ENCODE measurements around the gene PRR5.

PRR5 gene

DNA sequence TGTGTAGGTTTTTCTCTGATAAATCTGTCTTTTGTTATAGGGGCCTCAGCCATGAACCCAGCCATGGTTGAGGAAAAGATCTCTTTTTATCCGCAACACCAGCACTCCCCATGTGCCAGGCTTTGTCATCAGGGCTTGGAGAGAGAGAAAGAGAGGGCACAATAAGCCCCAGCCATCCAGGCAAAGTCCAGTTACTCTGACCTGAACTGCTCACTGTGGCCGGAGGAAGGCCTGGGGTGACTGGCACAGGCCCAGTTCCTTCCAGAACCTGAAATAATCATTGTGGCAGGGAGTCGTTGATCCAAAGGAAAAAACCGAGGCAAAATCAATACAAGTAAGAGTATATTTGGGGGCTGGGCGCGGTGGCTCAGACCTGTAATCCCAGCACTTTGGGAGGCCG is 46.5 kb downstream of the PRR5 start:
- TF ChIP-seq, protein P1, sequence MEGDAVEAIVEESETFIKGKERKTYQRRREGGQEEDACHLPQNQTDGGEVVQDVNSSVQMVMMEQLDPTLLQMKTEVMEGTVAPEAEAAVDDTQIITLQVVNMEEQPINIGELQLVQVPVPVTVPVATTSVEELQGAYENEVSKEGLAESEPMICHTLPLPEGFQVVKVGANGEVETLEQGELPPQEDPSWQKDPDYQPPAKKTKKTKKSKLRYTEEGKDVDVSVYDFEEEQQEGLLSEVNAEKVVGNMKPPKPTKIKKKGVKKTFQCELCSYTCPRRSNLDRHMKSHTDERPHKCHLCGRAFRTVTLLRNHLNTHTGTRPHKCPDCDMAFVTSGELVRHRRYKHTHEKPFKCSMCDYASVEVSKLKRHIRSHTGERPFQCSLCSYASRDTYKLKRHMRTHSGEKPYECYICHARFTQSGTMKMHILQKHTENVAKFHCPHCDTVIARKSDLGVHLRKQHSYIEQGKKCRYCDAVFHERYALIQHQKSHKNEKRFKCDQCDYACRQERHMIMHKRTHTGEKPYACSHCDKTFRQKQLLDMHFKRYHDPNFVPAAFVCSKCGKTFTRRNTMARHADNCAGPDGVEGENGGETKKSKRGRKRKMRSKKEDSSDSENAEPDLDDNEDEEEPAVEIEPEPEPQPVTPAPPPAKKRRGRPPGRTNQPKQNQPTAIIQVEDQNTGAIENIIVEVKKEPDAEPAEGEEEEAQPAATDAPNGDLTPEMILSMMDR (IDR thresholded peaks at IDR 0.05; ENCODE audit: insufficient read depth, low read depth, low read length, missing control alignments): no peak
- DNase-seq (ENCODE audit: low read depth): no peak
- H3K4me3 ChIP-seq (ENCODE audit: low read length): no peak overlapping the region

DNA sequence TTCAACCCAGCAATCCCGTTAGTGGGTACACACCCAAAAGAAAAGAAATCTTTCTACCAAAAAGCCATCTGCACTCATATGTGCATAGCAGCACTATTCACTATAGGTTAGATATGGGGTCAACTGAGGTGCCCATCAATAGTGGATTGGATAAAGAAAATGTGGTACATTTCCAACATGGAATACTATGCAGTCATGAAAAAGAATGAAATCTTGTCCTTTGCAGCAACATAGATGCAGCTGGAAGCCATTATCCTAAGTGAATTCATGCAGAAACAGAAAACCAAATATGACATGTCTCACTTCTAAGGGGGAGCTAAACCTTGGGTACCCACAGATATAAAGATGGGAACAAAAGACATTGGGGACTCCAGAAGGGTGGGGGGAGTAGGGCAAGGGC is 48.5 kb downstream of the PRR5 start:
- TF ChIP-seq, protein P1 (IDR thresholded peaks at IDR 0.05; ENCODE audit: insufficient read depth, low read depth, low read length, missing control alignments): no peak
- DNase-seq (ENCODE audit: low read depth): no peak
- H3K4me3 ChIP-seq (ENCODE audit: low read length): no peak overlapping the region

DNA sequence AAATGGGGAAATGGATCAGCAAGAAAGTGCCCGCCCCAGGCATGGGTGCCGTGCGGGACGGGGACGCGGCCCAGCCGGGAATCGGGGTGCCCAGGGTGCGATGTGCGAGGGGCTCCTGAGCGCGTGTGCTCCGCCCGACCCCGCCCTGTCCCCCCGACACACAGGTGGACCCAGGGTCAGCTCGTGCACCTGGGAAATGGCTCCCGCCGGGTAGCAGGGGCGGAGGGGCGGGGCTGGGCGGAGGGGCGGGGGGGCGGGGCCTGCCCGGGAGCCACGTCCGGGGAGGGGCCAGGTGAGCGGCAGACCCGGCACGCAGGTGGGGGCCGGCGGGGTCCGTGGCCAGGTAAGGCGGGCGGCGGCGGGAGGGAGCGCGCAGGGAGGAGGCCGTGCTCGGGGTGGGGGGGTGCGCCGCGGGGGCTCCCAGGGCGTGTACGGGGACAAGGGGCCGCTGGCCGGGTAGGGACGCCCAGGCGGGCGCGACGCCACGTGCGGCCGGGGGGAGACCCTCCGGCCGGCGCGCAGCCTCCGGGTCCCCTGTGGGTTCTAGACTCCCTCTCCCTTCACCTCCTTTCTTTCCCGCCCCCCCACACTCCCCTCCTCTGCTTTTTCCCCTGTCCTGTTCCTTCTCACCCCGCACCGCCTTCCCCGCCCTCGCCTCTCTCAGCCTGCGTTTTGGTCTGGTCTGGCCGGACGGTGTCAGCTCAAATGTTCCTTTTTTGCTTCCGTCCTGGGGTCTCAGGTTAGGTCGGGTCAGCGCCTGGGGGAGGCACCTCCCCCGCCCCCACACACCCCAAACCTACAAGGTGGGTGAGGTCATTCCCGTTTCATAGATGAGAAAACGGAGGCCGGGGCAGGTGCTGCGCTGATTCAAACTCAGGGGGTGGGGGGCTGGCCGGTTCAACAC is 50.5 kb downstream of the PRR5 start, which contains the start of gene ARHGAP8:
TSS of gene ARHGAP8 (plus strand) at position 291 of the 904 bp plus-strand sequence. CDS start 33,953 bp downstream, outside the sequence.
- peak within 1 kb of the TSS; percentile 70 for H3K4me3 ChIP-seq (ENCODE audit: low read length)
- peak; percentile 53 for DNase-seq (ENCODE audit: low read depth)
- TF ChIP-seq, protein P1 (IDR thresholded peaks at IDR 0.05; ENCODE audit: insufficient read depth, low read depth, low read length, missing control alignments): no peak

DNA sequence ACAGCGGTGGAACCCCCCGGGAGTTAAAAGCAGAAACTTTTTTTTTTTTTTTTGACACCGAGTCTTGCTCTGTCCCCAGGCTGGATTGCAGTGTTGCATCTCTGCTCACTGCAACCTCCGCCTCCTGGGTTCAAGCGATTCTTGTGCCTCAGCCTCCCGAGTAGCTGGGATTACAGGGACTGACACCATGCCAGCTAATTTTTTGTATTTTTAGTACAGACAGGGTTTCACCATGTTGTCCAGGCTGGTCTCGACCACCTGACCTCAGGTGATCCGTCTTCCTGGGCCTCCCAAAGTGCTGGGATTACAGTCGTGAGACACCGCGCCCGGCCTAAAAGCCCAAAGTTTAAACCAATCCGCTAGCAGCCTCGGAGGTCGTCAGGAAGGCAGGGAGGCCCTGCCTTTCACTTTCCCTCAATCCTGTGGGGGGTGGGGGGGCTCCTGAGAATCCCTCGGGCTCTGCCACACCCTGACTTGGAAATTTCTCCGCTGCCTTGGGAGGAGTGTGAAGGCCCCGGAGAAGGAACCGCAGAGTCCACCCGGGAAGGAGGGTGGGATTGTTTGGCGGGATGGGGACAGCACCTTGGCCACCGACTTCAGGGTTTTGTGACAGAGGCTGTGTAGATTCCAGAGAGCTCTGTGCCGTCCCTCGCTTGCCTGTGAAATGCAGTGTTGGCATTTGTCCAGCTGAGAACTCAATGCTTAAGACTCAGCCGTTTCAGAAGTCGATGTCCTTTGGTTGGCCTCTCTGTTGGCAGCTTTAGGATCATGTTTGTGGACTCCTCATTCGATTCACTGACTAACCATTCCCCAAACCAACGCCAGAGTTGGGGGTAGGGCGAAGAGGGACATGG is 51.4 kb downstream of the PRR5 start:
- DNase-seq (ENCODE audit: low read depth): peak; percentile 71
- TF ChIP-seq, protein P1 (IDR thresholded peaks at IDR 0.05; ENCODE audit: insufficient read depth, low read depth, low read length, missing control alignments): no peak
- H3K4me3 ChIP-seq (ENCODE audit: low read length): peak overlapping the region; percentile 70

DNA sequence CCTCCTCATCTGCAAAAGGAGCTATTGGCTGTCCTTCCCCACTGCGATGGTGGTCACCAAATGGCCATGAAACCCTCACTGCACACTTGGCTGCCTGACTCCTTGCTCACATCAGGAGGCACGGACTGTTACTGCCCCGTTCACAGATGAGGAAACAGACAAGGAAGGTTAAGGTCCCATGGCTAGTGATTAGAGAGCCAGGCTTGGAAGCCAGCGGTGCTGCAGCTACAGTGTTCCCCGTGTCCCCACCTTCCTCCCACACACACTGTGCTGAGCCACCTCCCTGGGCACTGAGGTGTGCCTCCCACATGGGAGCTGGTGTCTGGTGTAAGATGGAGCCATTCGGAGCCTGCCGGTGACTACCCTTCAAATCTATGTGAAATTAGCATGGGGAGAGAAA is 53.0 kb downstream of the PRR5 start:
- TF ChIP-seq, protein P1 (IDR thresholded peaks at IDR 0.05; ENCODE audit: insufficient read depth, low read depth, low read length, missing control alignments): no peak
- DNase-seq (ENCODE audit: low read depth): no peak
- no peak overlapping the region for H3K4me3 ChIP-seq (ENCODE audit: low read length)

DNA sequence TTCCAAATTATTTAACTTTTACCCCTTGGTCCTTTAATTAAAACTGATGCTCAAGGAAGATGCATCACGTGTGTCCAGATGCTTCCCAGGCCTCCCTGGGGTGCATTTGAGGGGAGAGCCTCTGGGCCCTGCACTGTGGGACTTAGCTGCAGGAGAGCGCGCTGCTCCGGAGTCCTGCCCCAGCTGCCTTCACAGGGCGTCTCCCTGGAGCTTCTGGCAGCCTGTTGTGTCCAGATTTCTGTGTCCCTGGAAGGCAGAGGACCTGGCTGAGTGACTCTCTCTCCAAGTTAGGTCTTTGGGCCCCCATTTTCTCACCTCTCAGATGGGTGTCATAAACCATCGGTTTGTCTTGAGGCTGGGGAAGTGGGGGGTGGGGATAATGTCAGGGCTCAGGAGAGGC is 53.4 kb downstream of the PRR5 start:
- H3K4me3 ChIP-seq (ENCODE audit: low read length): peak overlapping the region; percentile 9

More for the DNA sequence above, 53.4 kb downstream of the PRR5 start:
- no peak for DNase-seq (ENCODE audit: low read depth)
- TF ChIP-seq, protein P1 (IDR thresholded peaks at IDR 0.05; ENCODE audit: insufficient read depth, low read depth, low read length, missing control alignments): no peak

Measured in epithelial cell of esophagus (primary cell).